ENCODE data around the gene AKAP1. TPM values are rescaled to one million over a fixed set of nuclear protein-coding genes. Genes with fewer than 3 reads are reported as not detected.

Gene AKAP1
- total RNA-seq, 3 donors from 2014 or later = 38.1 to 87.7 (median 63.9) TPM

- DNase-seq (ENCODE audit: low spot score in 2 of 2) = no peak
- Histone ChIP-seq H3K4me1 (no peaks in the 10 kb centered on the region), H3K27ac (no peak overlapping the region), H3K4me3 (no peak overlapping the region), H3K9me3 (no peaks in the 10 kb centered on the region), H3K36me3 (no peaks in the 10 kb centered on the region), H3K27me3 (no peaks in the 10 kb centered on the region)
- TF ChIP-seq POLR2A (IDR thresholded peaks at IDR 0.05) = no peak
- no peak for TF ChIP-seq POLR2AphosphoS5 (IDR thresholded peaks at IDR 0.05)
- no peak for TF ChIP-seq CTCF (IDR thresholded peaks at IDR 0.05)
- intact Hi-C loops (cut with DNase I; ENCODE audit: low total_unique reads) = no loop called here
Observed at GRCh38 chr17:57143361-57143760, 58.3 kb downstream of the AKAP1 start.

- TF ChIP-seq POLR2A (IDR thresholded peaks at IDR 0.05) = no peak
- Histone ChIP-seq H3K4me3 (no peak overlapping the region), H3K27me3 (no peaks in the 10 kb centered on the region), H3K9me3 (no peaks in the 10 kb centered on the region), H3K27ac (no peak overlapping the region), H3K4me1 (no peaks in the 10 kb centered on the region), H3K36me3 (no peaks in the 10 kb centered on the region)
- intact Hi-C loops (cut with DNase I; ENCODE audit: low total_unique reads) = no loop called here
- no peak for DNase-seq (ENCODE audit: low spot score in 2 of 2)
Observed at GRCh38 chr17:57143919-57144318, 58.9 kb downstream of the AKAP1 start.

GRCh38 chr17:57144567-57144966 is 59.5 kb downstream of the AKAP1 start:
- Histone ChIP-seq H3K27me3 (no peaks in the 10 kb centered on the region), H3K27ac (no peak overlapping the region), H3K4me3 (no peak overlapping the region), H3K9me3 (no peaks in the 10 kb centered on the region), H3K36me3 (no peaks in the 10 kb centered on the region), H3K4me1 (no peaks in the 10 kb centered on the region)
- DNase-seq (ENCODE audit: low spot score in 2 of 2) = no peak
- no peak for TF ChIP-seq POLR2A (IDR thresholded peaks at IDR 0.05)
- no peak for TF ChIP-seq POLR2AphosphoS5 (IDR thresholded peaks at IDR 0.05)
- TF ChIP-seq CTCF (IDR thresholded peaks at IDR 0.05) = no peak
- intact Hi-C loops (cut with DNase I; ENCODE audit: low total_unique reads) = no loop called here

- Histone ChIP-seq H3K4me3 (no peak overlapping the region), H3K9me3 (no peaks in the 10 kb centered on the region), H3K36me3 (no peaks in the 10 kb centered on the region), H3K4me1 (no peaks in the 10 kb centered on the region), H3K27me3 (no peaks in the 10 kb centered on the region), H3K27ac (no peak overlapping the region)
- no peak for TF ChIP-seq POLR2AphosphoS5 (IDR thresholded peaks at IDR 0.05)
- no peak for TF ChIP-seq CTCF (IDR thresholded peaks at IDR 0.05)
- TF ChIP-seq POLR2A (IDR thresholded peaks at IDR 0.05) = no peak
- intact Hi-C loops (cut with DNase I; ENCODE audit: low total_unique reads) = no loop called here
- DNase-seq (ENCODE audit: low spot score in 2 of 2) = no peak
Observed at GRCh38 chr17:57145347-57145746, 60.3 kb downstream of the AKAP1 start.

GRCh38 chr17:57146273-57146672 is 61.2 kb downstream of the AKAP1 start:
- Histone ChIP-seq H3K36me3 (no peaks in the 10 kb centered on the region), H3K4me3 (no peak overlapping the region), H3K27me3 (no peaks in the 10 kb centered on the region), H3K4me1 (no peaks in the 10 kb centered on the region), H3K9me3 (no peaks in the 10 kb centered on the region), H3K27ac (no peak overlapping the region)
- TF ChIP-seq POLR2A (IDR thresholded peaks at IDR 0.05) = no peak
- no peak for TF ChIP-seq POLR2AphosphoS5 (IDR thresholded peaks at IDR 0.05)
- TF ChIP-seq CTCF (IDR thresholded peaks at IDR 0.05) = no peak
- intact Hi-C loops (cut with DNase I; ENCODE audit: low total_unique reads) = no loop called here
- no peak for DNase-seq (ENCODE audit: low spot score in 2 of 2)

- intact Hi-C loops (cut with DNase I; ENCODE audit: low total_unique reads) = no loop called here
- Histone ChIP-seq H3K27me3 (no peaks in the 10 kb centered on the region), H3K27ac (no peak overlapping the region), H3K4me3 (no peak overlapping the region), H3K9me3 (no peaks in the 10 kb centered on the region), H3K4me1 (no peaks in the 10 kb centered on the region), H3K36me3 (no peaks in the 10 kb centered on the region)
- no peak for DNase-seq (ENCODE audit: low spot score in 2 of 2)
- TF ChIP-seq POLR2AphosphoS5 (IDR thresholded peaks at IDR 0.05) = no peak
- TF ChIP-seq CTCF (IDR thresholded peaks at IDR 0.05) = no peak
- no peak for TF ChIP-seq POLR2A (IDR thresholded peaks at IDR 0.05)
Observed at GRCh38 chr17:57151798-57152197, 66.8 kb downstream of the AKAP1 start.
